Natural killer cell treated with Interleukin-12 subunit alpha and Interleukin-12 subunit beta and Interleukin-15 and Interleukin-18, amount 100 ng/mL, for 72 hours (primary cell): ENCODE measurements around the gene PAK1IP1. TPM values are rescaled to one million over a fixed set of nuclear protein-coding genes. Genes with fewer than 3 reads are reported as not detected.
A peak's percentile ranks its signal among the peaks of the same experiment; 100 is the strongest.

Source experiments
- ATAC-seq, 2 donors: fragments of 150-1000 bp; cut with Tn5 transposase in 1 of 2; sonication (Bioruptor Pico), chemical (Tn5 transposase) in 1 of 2; 2 replicates each; pipeline ENCODE4 v1.10.0; 2021
- DNase-seq: peaks from one replicate; pipeline ENCODE4 v3.0.0; 2022; ENCODE audit warnings: low spot score
- H3K27ac Mint-ChIP-seq, 2 donors: 1 replicate in 1 of 2; 2 replicates in 1 of 2; pipeline ENCODE4 v1.8.0; 2022; ENCODE audit warnings: mixed read lengths in 2 of 2, mild to moderate bottlenecking in 1 of 2, moderate library complexity in 1 of 2
- H3K27me3 Mint-ChIP-seq, 2 donors: 1 replicate in 1 of 2; 2 replicates in 1 of 2; pipeline ENCODE4 v1.8.0; 2022; ENCODE audit warnings: mixed read lengths in 2 of 2
- H3K36me3 Mint-ChIP-seq: one replicate; pipeline ENCODE4 v1.8.0; 2022; ENCODE audit warnings: mixed read lengths
- H3K4me1 Mint-ChIP-seq, 2 donors: 1 replicate in 1 of 2; 2 replicates in 1 of 2; pipeline ENCODE4 v1.8.0; 2022; ENCODE audit warnings: low read depth in 2 of 2, mixed read lengths in 2 of 2, mild to moderate bottlenecking in 1 of 2
- H3K4me3 Mint-ChIP-seq: one replicate; pipeline ENCODE4 v1.8.0; 2022; ENCODE audit warnings: mixed read lengths
- H3K9me3 Mint-ChIP-seq: 2 replicates; pipeline ENCODE4 v1.8.0; 2022; ENCODE audit warnings: mixed read lengths
- total RNA-seq, 2 donors: library from RNA; stranded (reverse); gene quantifications; one replicate each; pipeline ENCODE4 v1.2.3, GENCODE V29; 2022

Gene PAK1IP1
- total RNA-seq, 2 donors from 2014 or later = 24.8 to 27.7 TPM

DNA sequence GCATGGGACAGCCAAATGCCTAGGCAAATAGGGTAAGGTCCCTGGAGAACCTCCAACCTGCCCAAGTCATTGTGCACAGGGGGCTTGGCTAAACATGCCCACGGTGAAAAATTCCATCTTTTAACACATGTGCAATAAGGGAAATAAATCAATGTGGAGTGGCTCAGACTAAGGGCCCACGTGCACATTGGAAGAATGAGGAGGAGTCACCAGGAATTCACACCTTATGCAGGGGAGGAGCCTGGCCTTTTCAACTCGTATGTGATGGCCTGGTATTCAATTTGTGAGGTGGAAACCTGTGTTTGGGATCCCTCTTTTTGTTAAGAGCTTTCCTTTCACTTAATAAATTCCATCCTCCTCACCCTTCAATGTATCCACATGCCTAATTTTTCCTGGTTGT is 13.0 kb upstream of the PAK1IP1 start:
- ATAC-seq (no peak), DNase-seq (no peak)
- peaks cover 44 to 56% of the 10 kb centered on the region in 2 donors for H3K4me1 Mint-ChIP-seq
- H3K27me3 Mint-ChIP-seq = peaks cover 3 to 4% of the 10 kb centered on the region in 2 donors
- H3K36me3 Mint-ChIP-seq = peaks cover 4% of the 10 kb centered on the region
- H3K4me3 Mint-ChIP-seq = no peak overlapping the region
- peak overlapping the region; percentile 80 to 97 for H3K27ac Mint-ChIP-seq
- peaks cover 2% of the 10 kb centered on the region for H3K9me3 Mint-ChIP-seq

DNA sequence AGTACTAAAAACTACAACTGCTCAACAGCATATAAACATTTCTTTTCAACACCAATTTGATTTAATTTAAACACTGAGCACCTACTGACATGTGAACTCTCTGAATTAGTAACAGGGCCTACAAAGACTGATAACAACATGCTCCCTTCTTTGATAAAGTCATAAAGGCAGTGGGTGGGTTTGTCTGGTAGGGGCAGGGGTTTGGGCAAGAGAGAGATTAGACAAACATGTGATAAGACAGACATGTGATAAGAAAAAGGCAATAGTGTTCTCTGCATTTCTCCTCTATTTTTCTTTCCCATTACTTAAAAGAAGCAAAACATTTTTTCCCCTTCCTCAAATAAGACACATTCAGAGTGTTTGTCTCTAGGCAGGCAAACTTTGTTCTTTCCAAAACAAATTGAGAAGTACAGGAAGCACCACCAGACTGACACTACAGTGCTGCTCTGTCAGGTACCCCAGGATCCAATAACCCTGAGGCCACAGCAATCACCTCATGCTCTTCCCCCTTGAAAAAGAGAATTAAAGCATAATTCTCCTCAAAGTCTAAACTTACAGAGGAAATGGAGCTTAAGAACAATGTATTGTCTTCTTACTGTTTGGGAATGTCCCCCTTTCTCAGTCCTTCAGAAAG is 12.3 kb upstream of the PAK1IP1 start:
- Mint-ChIP-seq H3K36me3 (peaks cover 4% of the 10 kb centered on the region), H3K4me3 (peak overlapping the region; percentile 36), H3K9me3 (no peaks in the 10 kb centered on the region), H3K27ac (peak overlapping the region; percentile 80 to 97), H3K4me1 (peaks cover 43 to 56% of the 10 kb centered on the region in 2 donors), H3K27me3 (no peaks in the 10 kb centered on the region)
- DNase-seq (no peak), ATAC-seq (no peak)

DNA sequence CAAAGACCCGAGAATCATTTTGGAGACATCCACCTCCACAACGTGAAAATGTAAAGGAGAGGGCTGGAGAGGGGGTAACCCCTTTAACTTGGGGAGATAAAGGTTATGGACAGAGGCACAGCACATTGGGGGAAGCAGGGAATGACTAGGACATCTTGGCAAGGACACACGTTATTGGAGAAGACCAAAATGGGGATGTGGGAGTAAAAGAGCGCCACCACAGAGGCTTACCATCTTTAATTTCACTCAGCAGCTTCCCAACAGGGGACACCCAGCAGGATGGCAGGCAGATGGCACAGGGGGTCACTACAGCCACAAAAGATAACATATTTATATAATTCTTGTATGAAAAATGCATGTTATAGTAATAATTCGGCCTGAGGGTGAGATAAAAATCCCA is 10.2 kb upstream of the PAK1IP1 start:
- no peaks in the 10 kb centered on the region for H3K9me3 Mint-ChIP-seq
- peaks cover 4% of the 10 kb centered on the region for H3K36me3 Mint-ChIP-seq
- DNase-seq (no peak), ATAC-seq (peak in 1 of 2 donors; percentile 12)
- peaks cover 44 to 53% of the 10 kb centered on the region in 2 donors for H3K4me1 Mint-ChIP-seq
- no peaks in the 10 kb centered on the region for H3K27me3 Mint-ChIP-seq
- peak overlapping the region; percentile 76 for H3K4me3 Mint-ChIP-seq
- H3K27ac Mint-ChIP-seq = peak overlapping the region; percentile 80 to 97

DNA sequence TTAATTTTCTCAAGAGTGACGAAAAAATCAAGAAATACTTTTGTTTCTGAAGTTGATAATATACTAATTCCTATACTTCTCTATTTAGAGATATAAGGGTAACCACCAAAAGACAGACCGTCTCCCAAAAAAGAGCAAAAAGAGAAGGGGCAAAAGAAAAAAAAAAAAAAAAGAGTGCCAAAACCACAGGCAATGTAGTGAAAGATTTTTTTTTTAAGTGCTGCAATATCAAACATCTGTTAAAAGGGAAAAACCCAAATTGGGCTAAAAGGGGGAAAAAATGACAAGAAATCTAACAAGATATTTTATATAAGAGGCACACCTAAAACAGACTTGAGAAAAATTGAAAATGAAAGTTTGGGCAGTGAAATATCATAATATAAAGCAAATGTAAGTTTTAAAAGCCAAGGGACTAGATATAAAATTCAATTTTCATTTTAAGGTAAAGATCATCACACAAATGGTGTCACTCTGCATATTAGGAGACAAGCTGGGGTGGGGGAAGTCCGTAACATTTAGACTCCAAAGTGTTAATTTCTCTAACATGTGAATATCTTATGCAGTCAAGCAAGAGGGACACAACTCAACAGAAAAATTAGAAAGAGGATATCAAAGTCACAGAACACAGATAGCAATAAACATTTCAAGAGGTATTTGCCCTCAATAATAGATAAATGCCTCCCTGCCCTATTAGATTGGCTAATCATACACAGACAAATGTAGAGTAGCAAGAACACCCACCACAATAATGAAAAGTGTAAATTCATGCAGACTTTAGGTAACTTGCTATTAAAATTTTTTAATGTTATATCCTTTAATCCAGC is 9.5 kb upstream of the PAK1IP1 start:
- peaks cover 4% of the 10 kb centered on the region for H3K36me3 Mint-ChIP-seq
- ATAC-seq = peak in 1 of 2 donors; percentile 66
- H3K27ac Mint-ChIP-seq = peak overlapping the region; percentile 80 to 97
- peaks cover 42 to 51% of the 10 kb centered on the region in 2 donors for H3K4me1 Mint-ChIP-seq
- no peak for DNase-seq
- no peaks in the 10 kb centered on the region for H3K27me3 Mint-ChIP-seq
- peak overlapping the region; percentile 76 for H3K4me3 Mint-ChIP-seq
- H3K9me3 Mint-ChIP-seq = no peaks in the 10 kb centered on the region

DNA sequence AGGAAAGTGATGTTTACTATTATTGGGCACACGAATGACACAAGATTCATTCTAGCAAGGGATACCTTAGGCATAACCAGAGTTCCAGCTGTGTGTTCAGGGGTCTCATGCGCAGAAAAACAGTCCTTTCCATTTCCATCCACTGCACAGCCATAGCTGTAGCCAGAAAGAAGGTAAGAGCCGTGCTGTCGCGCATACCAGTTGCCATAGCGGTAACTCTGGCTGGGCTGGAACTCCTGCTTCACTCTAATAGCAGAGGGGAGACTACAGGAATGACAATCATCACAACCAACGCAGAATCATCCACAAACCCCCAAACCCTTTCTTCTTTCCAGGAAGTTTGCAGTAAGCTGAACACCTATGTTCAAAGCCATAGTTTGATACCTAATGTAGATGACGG is 7.9 kb upstream of the PAK1IP1 start:
- no peak for ATAC-seq
- Mint-ChIP-seq H3K9me3 (no peaks in the 10 kb centered on the region), H3K36me3 (no peaks in the 10 kb centered on the region), H3K27ac (no peak overlapping the region), H3K4me3 (no peak overlapping the region), H3K27me3 (no peaks in the 10 kb centered on the region), H3K4me1 (peaks cover 44 to 47% of the 10 kb centered on the region in 2 donors)
- DNase-seq = no peak

DNA sequence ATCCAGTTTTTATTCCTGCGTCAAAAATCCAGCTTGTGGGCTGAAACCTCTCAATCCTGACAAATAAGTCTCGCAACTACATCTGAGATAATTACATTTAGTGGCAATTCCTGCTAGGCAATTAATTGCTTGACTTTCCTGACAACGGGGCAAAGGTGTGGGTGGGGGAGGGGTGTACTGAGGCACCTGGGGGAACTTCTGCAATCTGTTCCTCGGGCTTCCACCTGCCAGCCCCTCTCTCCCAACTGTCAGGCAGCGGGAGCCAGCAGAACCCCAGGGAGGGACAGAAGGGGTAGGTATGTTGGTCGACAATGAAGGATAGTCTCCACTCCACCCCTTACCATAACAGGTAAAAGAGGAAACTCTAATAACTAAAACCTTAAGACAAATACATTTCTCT is 7.2 kb upstream of the PAK1IP1 start:
- H3K27me3 Mint-ChIP-seq = no peaks in the 10 kb centered on the region
- ATAC-seq (no peak), DNase-seq (no peak)
- H3K4me1 Mint-ChIP-seq = peaks cover 37 to 41% of the 10 kb centered on the region in 2 donors
- H3K4me3 Mint-ChIP-seq = no peak overlapping the region
- no peaks in the 10 kb centered on the region for H3K36me3 Mint-ChIP-seq
- H3K27ac Mint-ChIP-seq = no peak overlapping the region
- H3K9me3 Mint-ChIP-seq = no peaks in the 10 kb centered on the region

DNA sequence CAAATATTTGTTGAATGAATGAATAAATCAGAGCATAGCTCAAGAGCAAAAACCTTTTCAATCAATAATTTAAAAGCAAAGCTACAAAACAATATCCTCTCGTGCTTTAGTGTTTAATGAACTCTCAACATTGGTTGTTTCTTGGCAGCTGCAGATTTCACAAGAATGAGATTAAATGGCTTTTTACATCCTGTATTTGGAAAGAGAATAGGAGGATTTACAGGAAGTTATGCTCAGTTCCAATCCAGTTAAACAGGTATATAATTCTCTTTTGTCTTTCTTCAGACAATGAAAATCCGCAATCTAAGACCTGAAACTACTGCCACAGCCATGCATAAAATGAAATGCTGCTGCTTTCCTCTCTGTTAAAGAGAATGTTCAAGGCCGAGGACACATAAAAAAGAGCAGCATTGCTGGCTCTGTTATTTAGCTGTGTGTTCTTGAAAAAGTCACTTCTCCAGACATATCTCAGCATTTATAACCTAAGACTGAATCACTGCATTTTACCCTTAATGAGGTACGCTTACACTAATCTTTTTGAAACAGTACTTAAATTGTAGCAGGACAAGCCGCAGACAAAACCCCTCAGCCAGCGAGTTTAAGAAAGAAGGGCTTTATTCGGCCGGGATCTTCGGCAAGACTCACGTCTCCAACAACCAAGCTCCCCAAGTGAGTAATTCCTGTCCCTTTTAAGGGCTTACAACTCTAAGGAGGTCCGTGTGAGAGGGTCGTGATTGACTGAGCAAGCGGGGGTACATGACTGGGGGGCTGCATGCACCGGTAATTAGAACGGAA is 3.9 kb upstream of the PAK1IP1 start:
- Mint-ChIP-seq H3K4me1 (peaks cover 30 to 31% of the 10 kb centered on the region in 2 donors), H3K4me3 (no peak overlapping the region), H3K27ac (peak overlapping the region in 1 of 2 donors; percentile 34), H3K36me3 (peaks cover 18% of the 10 kb centered on the region), H3K9me3 (no peaks in the 10 kb centered on the region), H3K27me3 (no peaks in the 10 kb centered on the region)
- ATAC-seq (no peak), DNase-seq (no peak)

DNA sequence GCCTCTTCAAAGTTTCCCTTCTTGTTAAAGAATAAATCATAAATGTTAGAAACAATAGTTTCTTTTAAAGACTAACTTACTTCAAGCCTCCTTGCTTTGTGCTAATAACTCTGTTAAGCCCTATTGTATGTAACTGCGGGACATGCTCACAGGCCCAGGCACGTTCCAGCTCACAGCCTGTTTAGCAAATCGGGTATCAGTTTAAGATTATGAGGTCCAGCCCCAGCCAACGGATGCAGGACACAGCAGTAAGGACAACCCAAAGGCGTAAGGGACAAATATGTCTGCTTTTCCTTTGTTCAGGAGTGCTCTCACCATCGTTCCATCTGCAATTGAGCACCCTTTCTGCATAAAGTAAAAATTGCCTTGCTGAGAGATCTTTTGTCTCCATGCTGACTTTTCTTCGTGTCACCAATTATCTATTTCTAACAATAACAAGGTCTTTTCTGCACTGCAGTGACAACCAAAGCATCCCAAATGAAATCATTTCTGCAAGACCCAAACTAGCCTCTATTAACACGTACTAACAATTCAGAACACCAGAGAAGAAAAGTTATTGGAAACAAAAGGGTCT is 1.7 kb upstream of the PAK1IP1 start:
- Mint-ChIP-seq H3K27me3 (no peaks in the 10 kb centered on the region), H3K36me3 (peaks cover 22% of the 10 kb centered on the region), H3K9me3 (no peaks in the 10 kb centered on the region), H3K27ac (peak overlapping the region; percentile 99 to 100), H3K4me3 (peak overlapping the region; percentile 93), H3K4me1 (peaks cover 35 to 39% of the 10 kb centered on the region in 2 donors)
- DNase-seq = no peak
- ATAC-seq = no peak

DNA sequence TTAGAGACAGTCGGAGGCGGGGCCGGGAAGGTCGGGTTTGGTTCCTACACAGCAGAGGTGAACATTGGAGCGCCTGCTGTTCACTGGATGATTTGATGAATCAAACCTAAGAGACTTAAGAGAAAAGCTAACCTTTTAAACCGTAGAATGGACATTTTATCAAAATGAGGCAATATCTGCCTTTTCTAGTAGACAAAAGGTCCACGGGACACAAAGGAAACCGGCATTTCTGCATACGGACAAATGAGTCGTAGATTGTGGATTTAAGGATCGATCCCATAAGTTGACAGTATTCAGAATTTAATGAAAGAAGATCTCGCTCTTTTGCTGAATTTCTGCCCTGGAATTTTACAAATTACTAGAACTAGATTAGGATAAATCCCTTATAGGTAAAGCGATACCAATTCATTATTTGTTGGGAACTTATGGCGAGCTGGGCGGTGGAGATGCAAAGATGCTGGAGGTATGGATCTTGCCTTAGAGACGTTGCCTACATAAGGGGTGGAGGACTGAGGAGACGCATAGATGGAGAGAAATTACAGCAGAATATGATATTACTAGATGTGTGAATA is 400 bp downstream of the PAK1IP1 start:
- Mint-ChIP-seq H3K4me3 (peak overlapping the region; percentile 93), H3K4me1 (peaks cover 44 to 49% of the 10 kb centered on the region in 2 donors), H3K27ac (peak overlapping the region; percentile 99 to 100), H3K9me3 (no peaks in the 10 kb centered on the region), H3K27me3 (no peaks in the 10 kb centered on the region), H3K36me3 (peaks cover 36% of the 10 kb centered on the region)
- ATAC-seq = no peak
- DNase-seq = no peak

DNA sequence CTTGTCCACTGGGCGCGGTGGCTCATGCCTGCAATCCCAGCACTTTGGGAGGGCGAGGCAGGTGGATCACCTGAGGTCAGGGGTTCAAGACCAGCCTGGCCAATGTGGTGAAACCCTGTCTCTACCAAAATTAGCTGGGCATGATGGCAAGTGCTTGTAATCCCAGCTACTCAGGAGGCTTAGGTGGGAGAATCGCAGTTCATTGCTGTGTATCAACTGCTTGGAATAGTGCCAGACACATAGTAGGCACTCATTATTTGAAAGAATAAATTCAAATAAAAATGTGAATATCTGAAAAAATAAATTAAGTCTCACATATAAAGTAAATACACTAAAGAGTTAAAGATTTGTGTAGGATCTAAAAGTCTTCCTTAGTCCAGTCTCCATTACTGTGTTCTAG is 1.9 kb downstream of the PAK1IP1 start:
- H3K9me3 Mint-ChIP-seq = no peaks in the 10 kb centered on the region
- no peak for ATAC-seq
- peaks cover 44 to 63% of the 10 kb centered on the region in 2 donors for H3K4me1 Mint-ChIP-seq
- no peak for DNase-seq
- peak overlapping the region; percentile 93 for H3K4me3 Mint-ChIP-seq
- H3K27ac Mint-ChIP-seq = no peak overlapping the region
- no peaks in the 10 kb centered on the region for H3K27me3 Mint-ChIP-seq
- peaks cover 50% of the 10 kb centered on the region for H3K36me3 Mint-ChIP-seq

DNA sequence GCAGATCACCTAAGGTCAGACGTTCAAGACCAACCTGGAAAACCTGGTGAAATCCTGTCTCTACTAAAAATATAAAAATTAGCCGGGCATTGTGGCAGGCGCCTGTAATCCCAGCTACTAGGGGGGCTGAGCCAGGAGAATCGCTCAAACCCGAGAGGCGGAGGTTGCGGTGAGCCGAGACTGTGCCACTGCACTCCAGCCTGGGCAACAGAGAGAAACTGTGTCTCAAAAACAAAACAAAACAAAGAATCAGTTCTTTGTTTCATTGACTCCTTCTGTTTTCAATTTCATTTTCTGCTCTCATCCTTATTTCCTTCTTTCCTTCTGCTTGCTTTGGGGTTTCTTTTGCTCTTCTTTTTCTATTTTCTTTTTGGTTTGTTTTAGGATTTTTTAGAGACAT is 19.2 kb downstream of the PAK1IP1 start:
- Mint-ChIP-seq H3K36me3 (peaks cover 4% of the 10 kb centered on the region), H3K4me3 (no peak overlapping the region), H3K27ac (peak overlapping the region in 1 of 2 donors; percentile 34), H3K4me1 (no peaks in the 10 kb centered on the region), H3K9me3 (no peaks in the 10 kb centered on the region), H3K27me3 (peaks cover 0 to 6% of the 10 kb centered on the region in 2 donors)
- no peak for DNase-seq
- no peak for ATAC-seq

DNA sequence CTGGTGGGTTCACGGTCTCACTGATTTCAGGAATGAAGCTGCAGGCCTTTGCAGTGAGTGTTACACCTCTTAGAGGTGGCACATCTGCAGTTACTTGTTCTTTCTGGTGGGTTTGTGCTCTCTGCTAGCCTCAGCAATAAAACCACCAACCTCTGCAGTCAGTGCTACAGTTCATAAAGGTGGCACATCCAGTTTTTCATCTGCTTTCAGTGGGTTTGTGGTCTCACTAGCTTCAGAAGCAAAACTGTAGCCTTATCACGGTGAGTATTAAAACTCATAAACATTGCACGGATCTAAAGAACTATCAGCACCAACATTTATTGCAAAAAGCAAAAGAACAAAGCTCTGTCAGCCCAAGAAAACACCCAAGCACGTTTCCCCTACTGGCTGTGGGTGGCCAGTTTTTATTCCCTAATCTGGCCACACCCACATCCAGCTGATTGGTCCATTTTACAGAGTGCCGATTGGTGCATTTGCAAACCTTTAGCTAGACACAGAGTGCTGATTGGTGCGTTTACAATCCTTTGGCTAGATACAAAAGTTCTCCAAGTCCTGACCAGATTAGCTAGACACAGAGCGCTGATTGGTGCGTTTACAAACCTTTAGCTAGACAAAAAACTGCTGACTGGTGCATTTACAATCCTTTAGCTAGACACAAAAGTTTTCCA is 24.7 kb downstream of the PAK1IP1 start:
- ATAC-seq (no peak), DNase-seq (no peak)
- Mint-ChIP-seq H3K27me3 (peaks cover 0 to 17% of the 10 kb centered on the region in 2 donors), H3K27ac (peak overlapping the region in 1 of 2 donors; percentile 76), H3K4me3 (peak overlapping the region; percentile 58), H3K36me3 (no peaks in the 10 kb centered on the region), H3K9me3 (peaks cover 4% of the 10 kb centered on the region), H3K4me1 (peaks cover 18 to 39% of the 10 kb centered on the region in 2 donors)

DNA sequence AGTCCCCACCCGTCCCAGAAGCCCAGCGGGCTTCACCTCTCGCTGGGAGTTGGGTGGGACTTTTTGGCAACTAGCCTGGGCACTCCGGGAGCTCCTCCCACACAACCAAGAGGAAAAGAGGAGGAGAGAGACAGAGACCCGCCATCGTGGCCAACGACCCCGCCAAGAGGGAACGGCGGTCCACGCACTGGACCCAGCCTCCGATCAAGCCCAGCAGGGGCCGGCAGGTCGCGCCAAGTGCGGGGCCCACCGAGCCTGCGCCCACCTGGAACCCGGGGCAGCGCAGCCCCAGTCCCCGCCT is 25.1 kb downstream of the PAK1IP1 start:
- Mint-ChIP-seq H3K4me3 (peak overlapping the region; percentile 58), H3K9me3 (peaks cover 4% of the 10 kb centered on the region), H3K4me1 (peaks cover 18 to 39% of the 10 kb centered on the region in 2 donors)

More for the DNA sequence above, 25.1 kb downstream of the PAK1IP1 start:
- H3K36me3 Mint-ChIP-seq = no peaks in the 10 kb centered on the region
- DNase-seq (no peak), ATAC-seq (no peak)
- peaks cover 0 to 17% of the 10 kb centered on the region in 2 donors for H3K27me3 Mint-ChIP-seq
- peak overlapping the region in 1 of 2 donors; percentile 76 for H3K27ac Mint-ChIP-seq
